ENCODE measurements around the gene PCDHB1. TPM values are rescaled to one million over a fixed set of nuclear protein-coding genes. Genes with fewer than 3 reads are reported as not detected.

The PCDHB1 gene
- total and polyA plus RNA-seq, 2 experiments from 2014 or later, result 0.03 to 0.05 TPM

DNA sequence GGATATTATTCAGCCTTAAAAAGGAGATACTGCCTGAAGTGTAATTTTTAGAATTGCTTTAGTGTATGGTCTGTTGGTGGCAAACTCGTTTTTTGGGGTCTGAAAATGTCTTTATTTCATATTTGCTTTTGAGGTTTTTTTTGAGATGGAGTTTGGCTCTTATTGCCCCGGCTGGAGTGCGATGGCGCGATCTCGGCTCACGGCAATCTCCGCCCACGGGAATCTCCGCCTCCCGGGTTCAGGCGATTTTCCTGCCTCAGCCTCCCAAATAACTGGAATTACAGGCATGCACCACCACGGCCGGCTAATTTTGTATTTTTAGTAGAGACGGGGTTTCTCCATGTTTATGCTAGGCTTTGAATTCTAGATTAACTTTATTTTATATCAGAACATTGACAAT, 20.2 kb upstream of the PCDHB1 start:
- no peak for ATAC-seq
- Histone ChIP-seq H3K4me3 (no peak overlapping the region), H3K27me3 (ENCODE audit: insufficient read depth) (no peaks in the 10 kb centered on the region), H3K9me2 (ENCODE audit: insufficient read depth) (no peaks in the 10 kb centered on the region), H3K4me2 (no peak overlapping the region), H3F3A (replicated peaks; ENCODE audit: low read depth) (no peaks in the 10 kb centered on the region), H3K79me2 (replicated peaks; ENCODE audit: insufficient read depth) (no peaks in the 10 kb centered on the region), H4K20me1 (replicated peaks; ENCODE audit: insufficient read depth) (no peaks in the 10 kb centered on the region), H3K4me1 (ENCODE audit: insufficient read depth) (no peaks in the 10 kb centered on the region), H2AFZ (no peak overlapping the region), H3K36me3 (ENCODE audit: insufficient read depth) (no peaks in the 10 kb centered on the region), H3K27ac (ENCODE audit: low read depth) (no peak overlapping the region)
- Mint-ChIP-seq H3K4me3 (no peak overlapping the region), H3K4me1 (no peaks in the 10 kb centered on the region), H3K9me3 (no peaks in the 10 kb centered on the region), H3K27me3 (ENCODE audit: insufficient read depth, low read depth, poor library complexity) (no peaks in the 10 kb centered on the region), H3K36me3 (ENCODE audit: low read depth) (no peaks in the 10 kb centered on the region), H3K27ac (no peak overlapping the region)
- no peak for DNase-seq (ENCODE audit: low spot score)
- TF ChIP-seq CREB1 (CRISPR knock-in tag; IDR thresholded peaks at IDR 0.05; ENCODE audit: low read depth) (no peak), EZH2 (IDR thresholded peaks at IDR 0.05; ENCODE audit: low read depth, unreplicated experiment) (no peak), REST (IDR thresholded peaks at IDR 0.05; ENCODE audit: unreplicated experiment) (no peak), NANOG (IDR thresholded peaks at IDR 0.05; ENCODE audit: borderline replicate concordance) (no peak)
- TF ChIP-seq, protein P1, sequence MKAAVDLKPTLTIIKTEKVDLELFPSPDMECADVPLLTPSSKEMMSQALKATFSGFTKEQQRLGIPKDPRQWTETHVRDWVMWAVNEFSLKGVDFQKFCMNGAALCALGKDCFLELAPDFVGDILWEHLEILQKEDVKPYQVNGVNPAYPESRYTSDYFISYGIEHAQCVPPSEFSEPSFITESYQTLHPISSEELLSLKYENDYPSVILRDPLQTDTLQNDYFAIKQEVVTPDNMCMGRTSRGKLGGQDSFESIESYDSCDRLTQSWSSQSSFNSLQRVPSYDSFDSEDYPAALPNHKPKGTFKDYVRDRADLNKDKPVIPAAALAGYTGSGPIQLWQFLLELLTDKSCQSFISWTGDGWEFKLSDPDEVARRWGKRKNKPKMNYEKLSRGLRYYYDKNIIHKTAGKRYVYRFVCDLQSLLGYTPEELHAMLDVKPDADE (IDR thresholded peaks at IDR 0.05), result no peak

- Histone ChIP-seq H4K20me1 (replicated peaks; ENCODE audit: insufficient read depth) (no peaks in the 10 kb centered on the region), H3K4me2 (no peak overlapping the region), H3K27me3 (ENCODE audit: insufficient read depth) (no peaks in the 10 kb centered on the region), H3F3A (replicated peaks; ENCODE audit: low read depth) (no peaks in the 10 kb centered on the region), H3K4me3 (no peak overlapping the region), H2AFZ (no peak overlapping the region), H3K36me3 (ENCODE audit: insufficient read depth) (no peaks in the 10 kb centered on the region), H3K4me1 (ENCODE audit: insufficient read depth) (peaks cover 3% of the 10 kb centered on the region; the same call in 1 of the 2 replicates), H3K9me2 (ENCODE audit: insufficient read depth) (no peaks in the 10 kb centered on the region), H3K79me2 (replicated peaks; ENCODE audit: insufficient read depth) (no peaks in the 10 kb centered on the region), H3K27ac (ENCODE audit: low read depth) (no peak overlapping the region)
- DNase-seq (ENCODE audit: low spot score) (peak; percentile 52), ATAC-seq (peak; percentile 53)
- no peaks in the 10 kb centered on the region for H3K36me3 Mint-ChIP-seq (ENCODE audit: low read depth)
- no peaks in the 10 kb centered on the region for H3K27me3 Mint-ChIP-seq (ENCODE audit: insufficient read depth, low read depth, poor library complexity)
- no peaks in the 10 kb centered on the region for H3K9me3 Mint-ChIP-seq
- peaks cover under 1% of the 10 kb centered on the region; the same call in 2 of the 3 replicates for H3K4me1 Mint-ChIP-seq
- no peak overlapping the region for H3K27ac Mint-ChIP-seq
- H3K4me3 Mint-ChIP-seq, result no peak overlapping the region
- TF ChIP-seq EZH2 (IDR thresholded peaks at IDR 0.05; ENCODE audit: low read depth, unreplicated experiment) (no peak), CREB1 (CRISPR knock-in tag; IDR thresholded peaks at IDR 0.05; ENCODE audit: low read depth) (no peak), ZNF462 (CRISPR knock-in tag; IDR thresholded peaks at IDR 0.05) (no peak), JUNB (IDR thresholded peaks at IDR 0.05; ENCODE audit: unreplicated experiment) (no peak), POLR2AphosphoS5 (IDR thresholded peaks at IDR 0.05; ENCODE audit: low read depth) (no peak), ZNF114 (CRISPR knock-in tag; IDR thresholded peaks at IDR 0.05) (no peak)
Measured at GRCh38 chr5:141032626-141033025, 18.5 kb upstream of the PCDHB1 start.
